ACC112 (cell line): Measurements from ENCODE around the gene ATXN2.
"Not testable (repeated sequence)": the region's sequence is repeated elsewhere in the genome, so short reads cannot be mapped to it uniquely, and the experiment has no call there.

ENCODE experiments used
- H2AFZ ChIP-seq: fragments of 200-600 bp; sonication (generic); one replicate; pipeline ENCODE4 v1.6.0; 2017; ENCODE audit warnings: antibody characterized with exemption, low read length; ENCODE audit not compliant: unreplicated experiment
- H3K27ac ChIP-seq: fragments of 200-600 bp; sonication (generic); 2 replicates; pipeline ENCODE4 v1.5.1; 2014; ENCODE audit warnings: low read depth, mild to moderate bottlenecking, antibody characterized with exemption, low read length, moderate library complexity
- H3K27me3 ChIP-seq: fragments of 200-600 bp; sonication (generic); 2 replicates; pipeline ENCODE4 v1.6.1; 2014; ENCODE audit warnings: mild to moderate bottlenecking, antibody characterized with exemption, low read length, moderate library complexity, mixed read lengths; ENCODE audit not compliant: insufficient read depth
- H3K36me3 ChIP-seq: fragments of 200-600 bp; sonication (generic); 2 replicates; pipeline ENCODE4 v1.6.1; 2016; ENCODE audit warnings: mild to moderate bottlenecking, antibody characterized with exemption, low read length, moderate library complexity, mixed read lengths; ENCODE audit not compliant: insufficient read depth
- H3K4me1 ChIP-seq: fragments of 200-600 bp; sonication (generic); one replicate; pipeline ENCODE4 v1.6.1; 2016; ENCODE audit warnings: low read length, mixed read lengths; ENCODE audit not compliant: insufficient read depth, unreplicated experiment, control insufficient read depth
- H3K4me3 ChIP-seq: fragments of 200-600 bp; sonication (generic); 2 replicates; pipeline ENCODE4 v1.5.1; 2014; ENCODE audit warnings: mild to moderate bottlenecking, low read depth, low read length
- H3K79me2 ChIP-seq: fragments of 200-600 bp; sonication (generic); one replicate; pipeline ENCODE4 v1.6.0; 2016; ENCODE audit warnings: low read length; ENCODE audit not compliant: control insufficient read depth, unreplicated experiment, insufficient read depth

Gene ATXN2

GRCh38 chr12:111532751-111533150, 66.4 kb downstream of the ATXN2 start:
- H3K27ac ChIP-seq, result no peak overlapping the region
- no peaks in the 10 kb centered on the region for H3K27me3 ChIP-seq
- H3K4me3 ChIP-seq, result no peak overlapping the region
- no peaks in the 10 kb centered on the region; the same call in 1 of the 2 replicates for H3K36me3 ChIP-seq
- no peak overlapping the region for H2AFZ ChIP-seq
- peaks cover 6% of the 10 kb centered on the region for H3K79me2 ChIP-seq
- H3K4me1 ChIP-seq, result no peaks in the 10 kb centered on the region

GRCh38 chr12:111529424-111530368, 69.4 kb downstream of the ATXN2 start:
- H3K79me2 ChIP-seq, result peaks cover 6% of the 10 kb centered on the region
- H3K36me3 ChIP-seq, result peaks cover 11% of the 10 kb centered on the region
- H2AFZ ChIP-seq, result no peak overlapping the region
- no peaks in the 10 kb centered on the region for H3K4me1 ChIP-seq
- H3K4me3 ChIP-seq, result no peak overlapping the region
- no peak overlapping the region for H3K27ac ChIP-seq
- H3K27me3 ChIP-seq, result no peaks in the 10 kb centered on the region

DNA sequence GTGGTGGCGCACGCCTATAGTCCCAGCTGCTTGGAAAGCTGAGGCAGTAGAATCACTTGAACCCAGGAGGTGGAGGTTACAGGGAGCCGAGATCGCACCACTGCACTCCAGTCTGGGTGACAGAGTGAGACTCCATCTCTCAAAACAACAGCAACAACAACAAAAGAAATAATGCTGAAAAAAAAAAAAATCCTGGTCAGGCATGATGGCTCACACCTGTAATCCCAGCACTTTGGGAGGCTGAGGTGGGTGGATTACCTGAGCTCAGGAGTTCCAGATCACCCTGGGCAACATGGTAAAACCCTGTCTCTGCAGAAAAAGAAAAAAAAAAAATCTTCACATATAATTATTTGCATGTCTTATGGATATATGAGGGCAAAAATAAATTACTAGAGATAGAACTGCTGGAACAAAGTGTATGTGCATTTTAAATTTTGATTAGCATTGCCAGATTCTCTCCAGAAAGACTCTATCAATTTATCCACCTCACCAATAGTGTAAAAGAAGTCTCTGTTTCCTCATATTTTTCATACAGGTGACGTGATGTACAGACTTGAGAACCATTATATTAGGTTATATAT, 75.4 kb downstream of the ATXN2 start:
- Histone ChIP-seq H3K79me2 (peaks cover 4% of the 10 kb centered on the region), H3K4me1 (no peaks in the 10 kb centered on the region), H3K36me3 (peaks cover 38% of the 10 kb centered on the region), H3K4me3 (no peak overlapping the region), H3K27ac (no peak overlapping the region), H2AFZ (no peak overlapping the region), H3K27me3 (no peaks in the 10 kb centered on the region)

DNA sequence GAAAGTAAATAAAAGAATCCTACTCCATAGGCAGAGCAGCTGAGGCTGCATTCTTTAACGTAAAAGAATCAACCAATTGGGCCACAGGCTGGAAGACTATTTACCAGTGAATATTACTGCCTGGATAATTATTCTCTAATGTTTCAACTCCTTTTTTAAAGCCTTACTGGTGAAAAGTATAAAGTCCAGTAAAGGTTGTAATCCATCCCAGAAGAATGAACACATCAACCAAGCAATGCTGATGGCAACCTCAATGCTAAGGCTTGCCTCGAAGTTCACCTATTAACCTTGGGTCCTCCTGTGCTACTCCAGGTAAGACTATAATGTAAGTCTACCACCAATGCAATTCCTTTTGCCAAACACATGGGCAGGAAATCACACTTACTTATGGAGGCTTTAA, 77.3 kb downstream of the ATXN2 start:
- no peak overlapping the region for H3K4me3 ChIP-seq
- H2AFZ ChIP-seq, result no peak overlapping the region
- no peak overlapping the region for H3K27ac ChIP-seq
- no peaks in the 10 kb centered on the region for H3K4me1 ChIP-seq
- peaks cover 8% of the 10 kb centered on the region for H3K79me2 ChIP-seq
- no peaks in the 10 kb centered on the region for H3K27me3 ChIP-seq
- H3K36me3 ChIP-seq, result peaks cover 49% of the 10 kb centered on the region

- Histone ChIP-seq H2AFZ (no peak overlapping the region), H3K27ac (no peak overlapping the region), H3K27me3 (no peaks in the 10 kb centered on the region), H3K4me3 (no peak overlapping the region), H3K36me3 (peaks cover 50% of the 10 kb centered on the region), H3K79me2 (peaks cover 8% of the 10 kb centered on the region), H3K4me1 (no peaks in the 10 kb centered on the region)
Measured at GRCh38 chr12:111519937-111520336, 79.2 kb downstream of the ATXN2 start.

DNA sequence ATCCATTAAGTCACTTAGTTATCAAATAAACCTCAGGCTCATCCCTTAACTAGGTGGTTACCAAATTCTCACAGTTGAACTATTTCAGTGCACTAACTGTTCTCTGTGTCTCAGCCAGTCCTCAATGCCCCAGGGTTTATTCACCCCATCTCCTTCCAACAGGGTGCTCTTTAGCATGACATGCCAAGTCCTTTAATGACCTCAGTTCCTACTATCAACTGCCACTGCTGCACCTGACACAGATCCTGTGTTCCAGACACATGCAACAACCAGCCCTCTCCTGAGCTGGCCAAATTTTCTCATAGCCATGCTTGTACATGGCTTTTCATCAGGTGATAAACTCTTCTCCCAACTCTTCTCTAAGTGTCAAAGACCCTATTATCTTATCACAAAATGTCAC, 80.0 kb downstream of the ATXN2 start:
- H3K36me3 ChIP-seq, result peaks cover 43% of the 10 kb centered on the region

DNA sequence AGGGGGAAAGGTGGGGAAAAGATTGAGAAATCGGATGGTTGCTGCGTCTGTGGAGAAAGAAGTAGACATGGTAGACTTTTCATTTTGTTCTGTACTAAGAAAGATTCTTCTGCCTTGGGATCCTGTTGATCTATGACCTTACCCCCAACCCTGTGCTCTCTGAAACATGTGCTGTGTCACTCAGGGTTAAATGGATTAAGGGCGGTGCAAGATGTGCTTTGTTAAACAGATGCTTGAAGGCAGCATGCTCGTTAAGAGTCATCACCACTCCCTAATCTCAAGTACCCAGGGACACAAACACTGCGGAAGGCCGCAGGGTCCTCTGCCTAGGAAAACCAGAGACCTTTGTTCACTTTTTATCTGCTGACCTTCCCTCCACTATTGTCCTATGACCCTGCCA, 91.4 kb downstream of the ATXN2 start:
- H3K27ac ChIP-seq, H2AFZ ChIP-seq, H3K27me3 ChIP-seq, H3K4me1 ChIP-seq, H3K79me2 ChIP-seq, H3K4me3 ChIP-seq: not testable (repeated sequence)
- peaks cover 49% of the 10 kb centered on the region for H3K36me3 ChIP-seq

More for the DNA sequence above, 80.0 kb downstream of the ATXN2 start:
- H3K79me2 ChIP-seq, result peaks cover 8% of the 10 kb centered on the region
- no peaks in the 10 kb centered on the region for H3K27me3 ChIP-seq
- H2AFZ ChIP-seq, result no peak overlapping the region
- H3K27ac ChIP-seq, result no peak overlapping the region
- H3K4me3 ChIP-seq, result no peak overlapping the region
- no peaks in the 10 kb centered on the region for H3K4me1 ChIP-seq

- not testable (repeated sequence) for H3K4me1 ChIP-seq, H3K27me3 ChIP-seq, H2AFZ ChIP-seq, H3K79me2 ChIP-seq, H3K27ac ChIP-seq, H3K4me3 ChIP-seq
- H3K36me3 ChIP-seq, result peaks cover 47% of the 10 kb centered on the region
Measured at GRCh38 chr12:111507258-111507657, 91.9 kb downstream of the ATXN2 start.

DNA sequence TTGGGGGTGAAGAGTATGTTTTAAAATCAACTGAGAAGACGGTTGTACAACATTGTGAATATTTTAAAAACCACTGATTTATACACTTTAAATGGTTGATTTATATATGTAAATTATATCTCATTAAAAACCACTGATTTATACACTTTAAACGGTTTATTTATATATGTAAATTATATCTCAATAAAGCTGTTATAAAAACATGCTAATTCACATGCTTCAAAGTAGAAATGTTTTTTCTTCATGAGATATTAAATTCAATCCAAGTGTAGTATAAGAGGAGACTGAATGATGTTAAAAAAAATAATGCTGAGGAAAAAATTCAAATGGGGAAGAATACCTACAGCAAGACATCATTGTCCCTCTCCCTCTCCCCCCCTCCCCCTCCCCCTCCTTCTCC, 92.9 kb downstream of the ATXN2 start:
- Histone ChIP-seq H2AFZ (no peak overlapping the region), H3K27me3 (no peaks in the 10 kb centered on the region), H3K4me3 (no peak overlapping the region), H3K4me1 (no peaks in the 10 kb centered on the region), H3K79me2 (no peaks in the 10 kb centered on the region), H3K27ac (no peak overlapping the region), H3K36me3 (peaks cover 48% of the 10 kb centered on the region)

DNA sequence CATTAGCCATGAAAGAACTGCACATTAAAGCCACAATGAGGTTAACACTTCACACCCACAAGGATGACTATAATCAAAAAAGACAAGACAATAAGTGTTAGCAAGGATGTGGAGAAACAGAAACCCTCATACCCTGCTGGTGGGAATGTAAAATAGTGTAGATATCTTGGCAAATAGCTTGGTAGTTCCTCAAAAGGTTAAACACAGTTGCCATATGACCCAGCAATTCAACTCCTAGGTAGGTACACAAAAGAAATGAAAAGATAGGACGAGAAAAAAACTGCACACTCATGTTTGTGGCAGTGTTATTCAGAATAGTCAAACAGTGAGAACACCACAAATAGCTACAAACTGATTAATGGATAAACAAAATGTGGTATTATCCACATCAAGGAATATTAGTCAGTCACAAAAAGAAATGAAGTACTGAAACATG, 93.5 kb downstream of the ATXN2 start:
- H3K79me2 ChIP-seq, result no peaks in the 10 kb centered on the region
- H3K36me3 ChIP-seq, result peaks cover 52% of the 10 kb centered on the region
- H2AFZ ChIP-seq, result no peak overlapping the region

GRCh38 chr12:111503116-111503515, 96.0 kb downstream of the ATXN2 start:
- Histone ChIP-seq H3K4me3 (no peak overlapping the region), H3K27me3 (no peaks in the 10 kb centered on the region), H3K27ac (no peak overlapping the region), H2AFZ (no peak overlapping the region), H3K79me2 (no peaks in the 10 kb centered on the region), H3K4me1 (no peaks in the 10 kb centered on the region), H3K36me3 (peaks cover 36% of the 10 kb centered on the region)

More for the DNA sequence above, 93.5 kb downstream of the ATXN2 start:
- Histone ChIP-seq H3K4me3 (no peak overlapping the region), H3K27ac (no peak overlapping the region), H3K4me1 (no peaks in the 10 kb centered on the region), H3K27me3 (no peaks in the 10 kb centered on the region)
